Upper lobe of left lung (tissue), 6 donors: ENCODE data around the gene NFATC3. TPM values are rescaled to one million over a fixed set of nuclear protein-coding genes. Genes with fewer than 3 reads are reported as not detected.

ENCODE experiments used
- ATAC-seq, 2 donors: fragments of 200-7000 bp; cut with Tn5 transposase; one replicate each; pipeline ENCODE4 v1.9.1; 2022; ENCODE audit warnings: mild to moderate bottlenecking in 2 of 2, moderate library complexity in 2 of 2; ENCODE audit not compliant: low FRiP score in 2 of 2
- DNase-seq, 2 donors: peaks; one replicate each; pipeline ENCODE4 v3.0.0-alpha.2; 2019 to 2020
- H3K27ac ChIP-seq, 4 donors: fragments of 200-600 bp; sonication (generic); one replicate each; pipeline ENCODE4 v1.5.1; 2016 to 2019
- H3K27me3 ChIP-seq, 4 donors: fragments of 200-600 bp; sonication (generic); one replicate each; pipeline ENCODE4 v1.5.1; 2017 to 2019
- H3K36me3 ChIP-seq, 4 donors: fragments of 200-600 bp; sonication (generic); one replicate each; pipeline ENCODE4 v1.5.1; 2016 to 2019
- H3K4me1 ChIP-seq, 4 donors: fragments of 200-600 bp; sonication (generic); one replicate each; pipeline ENCODE4 v1.5.1; 2018 to 2019
- H3K4me3 ChIP-seq, 4 donors: fragments of 200-600 bp; sonication (generic); one replicate each; pipeline ENCODE4 v1.5.1; 2017 to 2019; ENCODE audit warnings: mild to moderate bottlenecking in 2 of 4, moderate library complexity in 1 of 4
- H3K9me3 ChIP-seq, 4 donors: fragments of 200-600 bp; sonication (generic); one replicate each; pipeline ENCODE4 v1.5.1; 2018 to 2019
- EP300 ChIP-seq, 4 donors: sonication (generic); formaldehyde crosslinking; IDR thresholded peaks; one replicate each; pipeline ENCODE4 v1.5.1; 2017; ENCODE audit warnings: antibody characterized with exemption in 4 of 4, control low read depth in 2 of 4
- POLR2A ChIP-seq, 4 donors: fragments of 450-650 bp; IDR thresholded peaks; one replicate each; pipeline ENCODE4 v1.5.1; 2016 to 2017; ENCODE audit warnings: antibody characterized with exemption in 4 of 4, mild to moderate bottlenecking in 2 of 4
- POLR2AphosphoS5 ChIP-seq, 2 donors: sonication (generic); formaldehyde crosslinking; IDR thresholded peaks; one replicate each; pipeline ENCODE4 v1.5.1; 2017; ENCODE audit warnings: antibody characterized with exemption in 2 of 2
- WGBS, 2 donors: methylation state at CpG; one replicate each; pipeline ENCODE4 v1.1.5; 2017 to 2018; 5-methylcytosine and 5-hydroxymethylcytosine counted together
- total RNA-seq, 6 donors: library from RNA; depleted of rRNA in 4 of 6; stranded (reverse); fragments of >200 nt in 4 of 6; gene quantifications; one replicate each; pipeline versions ENCODE4 v1.1.0 to v1.2.1, GENCODE V29; 2016 to 2021
- TF ChIP-seq, protein P1 (sequence below), 6 experiments: fragments of 450-650 bp in 4 of 6; fragments of 200-600 bp in 2 of 6; sonication (generic) in 2 of 6; IDR thresholded peaks; one replicate each; pipeline ENCODE4 v1.5.1; 2016 to 2019; ENCODE audit warnings: antibody characterized with exemption in 6 of 6
- donor health status: DM: no; HTN: no; CAD: no; lungs with moderate emphysema.
- donor health status: DM: no; HTN: yes; CAD: no; lungs with severe emphysema.

The NFATC3 gene
- total RNA-seq, 6 donors from 2014 or later = 49.1 to 95.3 (median 68.0) TPM

DNA sequence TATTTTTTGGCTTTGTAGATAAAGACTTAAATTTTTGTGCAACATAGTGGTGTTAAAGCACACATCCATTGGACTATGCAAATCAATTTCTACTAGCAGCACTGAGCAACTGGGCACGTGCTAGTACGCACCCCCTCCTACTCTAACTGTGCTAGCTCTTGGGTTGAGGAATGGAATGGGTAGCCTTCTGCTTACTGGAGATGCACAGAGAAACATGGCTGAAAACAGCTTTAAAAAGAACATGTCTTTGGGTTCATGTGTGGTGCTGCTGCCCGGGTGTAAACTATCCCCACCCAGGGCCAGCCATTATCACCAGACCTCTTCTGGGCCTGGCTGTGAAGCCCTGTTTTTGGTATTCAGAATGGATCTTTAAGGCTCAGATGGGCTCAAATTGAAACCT is 143.5 kb downstream of the NFATC3 start:
- Histone ChIP-seq H3K36me3 (peaks cover 0 to 52% (median 24%) of the 10 kb centered on the region in 4 donors), H3K9me3 (no peaks in the 10 kb centered on the region), H3K27me3 (no peaks in the 10 kb centered on the region), H3K27ac (peak overlapping the region in 2 of 4 donors; percentile 11 to 30), H3K4me1 (peaks cover 3 to 39% (median 32%) of the 10 kb centered on the region in 4 donors), H3K4me3 (no peak overlapping the region)
- DNase-seq (no peak), ATAC-seq (no peak)
- WGBS, 2 donors = 78 to 87% methylated on average over 3 of the region's 3 CpGs
- TF ChIP-seq, protein P1, sequence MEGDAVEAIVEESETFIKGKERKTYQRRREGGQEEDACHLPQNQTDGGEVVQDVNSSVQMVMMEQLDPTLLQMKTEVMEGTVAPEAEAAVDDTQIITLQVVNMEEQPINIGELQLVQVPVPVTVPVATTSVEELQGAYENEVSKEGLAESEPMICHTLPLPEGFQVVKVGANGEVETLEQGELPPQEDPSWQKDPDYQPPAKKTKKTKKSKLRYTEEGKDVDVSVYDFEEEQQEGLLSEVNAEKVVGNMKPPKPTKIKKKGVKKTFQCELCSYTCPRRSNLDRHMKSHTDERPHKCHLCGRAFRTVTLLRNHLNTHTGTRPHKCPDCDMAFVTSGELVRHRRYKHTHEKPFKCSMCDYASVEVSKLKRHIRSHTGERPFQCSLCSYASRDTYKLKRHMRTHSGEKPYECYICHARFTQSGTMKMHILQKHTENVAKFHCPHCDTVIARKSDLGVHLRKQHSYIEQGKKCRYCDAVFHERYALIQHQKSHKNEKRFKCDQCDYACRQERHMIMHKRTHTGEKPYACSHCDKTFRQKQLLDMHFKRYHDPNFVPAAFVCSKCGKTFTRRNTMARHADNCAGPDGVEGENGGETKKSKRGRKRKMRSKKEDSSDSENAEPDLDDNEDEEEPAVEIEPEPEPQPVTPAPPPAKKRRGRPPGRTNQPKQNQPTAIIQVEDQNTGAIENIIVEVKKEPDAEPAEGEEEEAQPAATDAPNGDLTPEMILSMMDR (IDR thresholded peaks at IDR 0.05) = no peak
- TF ChIP-seq POLR2A (IDR thresholded peaks at IDR 0.05) (no peak), POLR2AphosphoS5 (IDR thresholded peaks at IDR 0.05) (no peak), EP300 (IDR thresholded peaks at IDR 0.05) (no peak)

DNA sequence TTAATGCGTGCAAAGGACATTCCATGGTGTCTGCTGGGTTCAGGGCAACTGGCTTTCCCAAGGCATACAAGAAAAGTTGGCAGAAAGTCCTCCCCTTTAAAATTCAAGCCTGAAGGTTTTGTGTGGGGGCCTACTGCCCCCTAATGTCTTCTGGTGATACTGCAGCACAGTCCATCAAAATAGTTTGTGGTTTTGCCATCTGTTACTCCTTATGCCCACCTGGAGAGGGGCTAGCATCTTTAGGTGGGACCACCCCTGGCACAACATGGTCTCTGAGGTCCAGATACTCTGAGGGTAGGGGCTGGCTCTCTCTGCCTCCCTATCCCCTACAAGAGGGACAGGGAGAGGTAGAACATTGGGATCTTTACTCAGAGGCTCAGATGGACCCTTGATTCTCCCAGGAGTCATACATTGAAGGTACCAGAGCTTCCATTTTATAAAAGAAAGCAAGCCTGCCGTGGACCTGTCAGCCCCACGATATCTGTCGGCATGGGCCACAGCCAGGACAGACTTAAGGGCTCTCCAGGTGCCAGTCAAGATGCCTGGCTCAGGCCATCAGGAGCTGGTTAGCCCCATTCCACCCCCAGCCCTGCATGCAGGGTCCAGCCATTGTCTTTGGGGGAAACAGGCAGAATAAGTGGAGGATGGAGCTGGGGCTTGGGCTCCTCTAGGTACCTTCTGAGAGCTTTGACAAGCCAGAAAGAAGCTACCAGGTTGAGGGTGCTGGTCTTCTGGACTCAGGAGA is 144.4 kb downstream of the NFATC3 start:
- H3K9me3 ChIP-seq = no peaks in the 10 kb centered on the region
- DNase-seq (no peak), ATAC-seq (peak in 1 of 2 donors; percentile 59)
- peak overlapping the region in 1 of 4 donors; percentile 19 for H3K27ac ChIP-seq
- no peaks in the 10 kb centered on the region for H3K27me3 ChIP-seq
- 54 to 55% methylated on average over 4 of the region's 4 CpGs for WGBS, 2 donors
- peaks cover 0 to 52% (median 24%) of the 10 kb centered on the region in 4 donors for H3K36me3 ChIP-seq
- TF ChIP-seq, protein P1 (IDR thresholded peaks at IDR 0.05) = peak; percentile 66 to 87 (median 82)
- TF ChIP-seq EP300 (IDR thresholded peaks at IDR 0.05) (no peak), POLR2AphosphoS5 (IDR thresholded peaks at IDR 0.05) (no peak)
- no peak overlapping the region for H3K4me3 ChIP-seq
- H3K4me1 ChIP-seq = peaks cover 3 to 49% (median 39%) of the 10 kb centered on the region in 4 donors

DNA sequence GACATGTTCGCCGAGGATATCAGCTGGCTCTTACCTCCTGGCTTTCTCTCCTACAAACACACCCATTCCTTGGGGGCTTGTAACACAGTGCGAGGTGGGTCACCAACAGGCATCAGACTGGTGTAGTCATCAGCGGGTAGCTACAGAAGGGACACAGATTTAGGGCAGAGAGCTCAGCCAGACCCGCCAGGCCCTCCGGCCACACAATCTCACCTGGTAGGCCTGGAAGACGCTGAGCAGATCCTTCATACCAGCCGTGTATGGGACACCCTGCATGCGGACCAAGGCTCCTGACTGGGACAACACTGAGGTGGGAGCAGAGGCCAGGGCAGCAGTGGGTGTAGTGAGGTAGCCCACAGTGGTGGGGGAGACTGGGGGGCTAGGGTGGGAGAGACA is 145.0 kb downstream of the NFATC3 start:
- 90 to 93% methylated on average over 4 to 9 of the region's 9 CpGs for WGBS, 2 donors
- H3K4me3 ChIP-seq = no peak overlapping the region
- H3K36me3 ChIP-seq = peaks cover 0 to 49% (median 24%) of the 10 kb centered on the region in 4 donors
- no peaks in the 10 kb centered on the region for H3K9me3 ChIP-seq
- no peak for DNase-seq
- TF ChIP-seq EP300 (IDR thresholded peaks at IDR 0.05) = no peak
- no peak for TF ChIP-seq POLR2A (IDR thresholded peaks at IDR 0.05)
- TF ChIP-seq, protein P1 (IDR thresholded peaks at IDR 0.05) = no peak
- no peak for TF ChIP-seq POLR2AphosphoS5 (IDR thresholded peaks at IDR 0.05)
- peaks cover 3 to 52% (median 39%) of the 10 kb centered on the region in 4 donors for H3K4me1 ChIP-seq
- H3K27me3 ChIP-seq = no peaks in the 10 kb centered on the region
- H3K27ac ChIP-seq = peak overlapping the region in 1 of 4 donors; percentile 19
- ATAC-seq = no peak

DNA sequence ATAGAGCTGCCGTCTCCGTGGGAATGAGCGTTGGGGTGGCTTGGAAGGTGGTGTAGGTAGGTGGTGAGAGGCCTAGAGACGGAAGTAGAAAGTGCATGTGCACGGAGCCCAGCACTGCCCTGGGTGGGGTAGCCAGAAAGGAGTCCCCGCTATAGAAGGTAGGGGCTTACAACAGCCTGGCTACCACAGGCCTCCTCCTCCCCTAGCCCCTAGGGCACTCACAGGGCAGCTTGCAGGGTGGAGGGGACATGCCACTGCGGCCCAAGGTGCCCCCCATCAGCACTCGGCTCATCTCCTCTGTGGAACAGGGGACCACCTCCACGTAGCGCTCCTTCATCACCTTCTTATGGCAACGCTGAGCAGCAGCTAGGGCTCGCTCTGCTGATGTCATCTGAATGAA is 145.8 kb downstream of the NFATC3 start:
- no peak overlapping the region for H3K4me3 ChIP-seq
- no peak for TF ChIP-seq POLR2AphosphoS5 (IDR thresholded peaks at IDR 0.05)
- no peaks in the 10 kb centered on the region for H3K9me3 ChIP-seq
- H3K27me3 ChIP-seq = no peaks in the 10 kb centered on the region
- 83 to 89% methylated on average over 11 to 12 of the region's 12 CpGs for WGBS, 2 donors
- no peak for DNase-seq
- peak overlapping the region in 1 of 4 donors; percentile 5 for H3K27ac ChIP-seq
- peaks cover 6 to 59% (median 41%) of the 10 kb centered on the region in 4 donors for H3K4me1 ChIP-seq
- ATAC-seq = no peak
- H3K36me3 ChIP-seq = peaks cover 0 to 47% (median 24%) of the 10 kb centered on the region in 4 donors

DNA sequence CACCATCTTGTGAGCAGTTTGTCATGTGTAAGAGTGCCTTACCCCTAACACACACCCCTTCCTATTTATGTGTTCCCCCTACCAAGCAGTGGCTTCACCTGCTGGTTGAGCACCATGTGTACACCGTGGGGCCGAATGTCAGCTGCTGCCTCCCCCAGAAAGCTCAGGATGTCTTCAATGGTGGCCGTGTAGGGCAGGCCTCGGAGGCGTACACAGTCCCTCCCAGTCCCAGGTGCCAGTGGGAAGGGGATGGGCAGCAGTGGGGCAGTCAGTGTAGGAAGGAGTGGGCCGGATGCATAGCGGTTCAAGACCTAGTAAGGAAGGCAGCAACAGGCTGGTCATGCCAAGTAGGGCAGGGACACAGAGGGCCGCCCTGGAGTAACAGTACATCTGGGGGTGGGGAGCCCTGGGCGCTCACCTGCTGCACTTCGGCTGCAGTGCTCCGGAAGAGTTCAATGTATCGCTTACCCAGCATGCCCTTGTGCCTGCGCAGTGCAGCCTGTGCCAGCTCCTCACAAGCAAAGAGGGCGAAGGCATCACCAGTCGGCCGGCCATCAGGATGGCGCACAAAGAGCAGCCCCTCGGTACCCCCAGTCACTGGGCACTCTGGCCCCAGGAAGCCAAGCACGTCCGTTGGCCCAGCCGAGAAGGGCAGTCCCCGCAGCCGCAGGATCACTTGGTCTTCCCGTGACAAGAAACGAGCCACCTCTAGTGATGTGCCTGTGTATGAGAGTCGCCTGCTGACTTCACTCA is 146.4 kb downstream of the NFATC3 start:
- peaks cover 12 to 65% (median 47%) of the 10 kb centered on the region in 4 donors for H3K4me1 ChIP-seq
- no peaks in the 10 kb centered on the region for H3K9me3 ChIP-seq
- TF ChIP-seq EP300 (IDR thresholded peaks at IDR 0.05) (no peak), POLR2AphosphoS5 (IDR thresholded peaks at IDR 0.05) (no peak), POLR2A (IDR thresholded peaks at IDR 0.05) (no peak)
- TF ChIP-seq, protein P1 (IDR thresholded peaks at IDR 0.05) = no peak
- H3K4me3 ChIP-seq = no peak overlapping the region
- no peak for DNase-seq
- ATAC-seq = no peak
- H3K36me3 ChIP-seq = peaks cover 0 to 41% (median 21%) of the 10 kb centered on the region in 4 donors
- WGBS, 2 donors = 89 to 90% methylated on average over 21 to 26 of the region's 26 CpGs
- no peaks in the 10 kb centered on the region for H3K27me3 ChIP-seq
- H3K27ac ChIP-seq = peak overlapping the region in 2 of 4 donors; percentile 5 to 49
